Body of pancreas (tissue), 4 donors: Measurements from ENCODE around the gene GRIN1. TPM values are rescaled to one million over a fixed set of nuclear protein-coding genes. Genes with fewer than 3 reads are reported as not detected.

Source experiments
- ATAC-seq: fragments of 150-250 bp; one replicate; pipeline ENCODE4 v1.9.1; 2016
- DNase-seq, 4 donors: peaks; one replicate each; pipeline ENCODE4 v3.0.0-alpha.2; 2019
- H3K27ac ChIP-seq, 4 donors: fragments of 200-600 bp; sonication (generic); 1 replicate in 3 of 4; 2 replicates in 1 of 4; pipeline versions ENCODE4 v1.5.1 to v1.6.1; 2016 to 2019; ENCODE audit warnings: mild to moderate bottlenecking in 1 of 4, mixed read lengths in 1 of 4, moderate library complexity in 1 of 4
- H3K27me3 ChIP-seq, 2 donors: fragments of 200-600 bp; sonication (generic); one replicate each; pipeline ENCODE4 v1.6.0; 2016; ENCODE audit warnings: mild to moderate bottlenecking in 1 of 2
- H3K36me3 ChIP-seq, 2 donors: fragments of 200-600 bp; sonication (generic); replicated peaks in 1 of 2; 2 replicates each; pipeline ENCODE4 v1.5.1; 2016; ENCODE audit warnings: low read depth in 2 of 2; ENCODE audit not compliant: insufficient read depth in 1 of 2
- H3K4me1 ChIP-seq: fragments of 200-600 bp; sonication (generic); one replicate; pipeline ENCODE4 v1.6.0; 2016
- H3K4me3 ChIP-seq, 2 donors: fragments of 200-600 bp; sonication (generic); 1 replicate in 1 of 2; 2 replicates in 1 of 2; pipeline ENCODE4 v1.5.1; 2016 to 2019
- H3K9me3 ChIP-seq, 3 donors: fragments of 200-600 bp; sonication (generic); 1 replicate in 2 of 3; 2 replicates in 1 of 3; pipeline ENCODE4 v1.5.1; 2016
- CTCF ChIP-seq, 7 experiments: fragments of 450-650 bp in 4 of 7; fragments of 200-600 bp in 3 of 7; sonication (generic) in 3 of 7; IDR thresholded peaks; one replicate each; pipeline ENCODE4 v1.5.1; 2016 to 2019; ENCODE audit warnings: antibody characterized with exemption in 7 of 7
- POLR2A ChIP-seq, 3 donors: fragments of 450-650 bp; IDR thresholded peaks; one replicate each; pipeline ENCODE4 v1.6.1; 2016; ENCODE audit warnings: antibody characterized with exemption in 3 of 3, mild to moderate bottlenecking in 2 of 3
- WGBS, 2 donors: methylation state at CpG; one replicate each; pipeline ENCODE4 v1.1.5; 2017; 5-methylcytosine and 5-hydroxymethylcytosine counted together
- intact Hi-C: fragments of 100-400 bp; cut with DNase I; formaldehyde crosslinking; loops from one replicate; pipeline ENCODE4 v1.15.1; 2023
- total RNA-seq, 2 donors: library from RNA; depleted of rRNA; stranded (reverse); fragments of >200 nt; gene quantifications; one replicate each; pipeline ENCODE4 v1.1.0, GENCODE V29; 2016

The GRIN1 gene
- total RNA-seq, 2 donors from 2014 or later = not detected

DNA sequence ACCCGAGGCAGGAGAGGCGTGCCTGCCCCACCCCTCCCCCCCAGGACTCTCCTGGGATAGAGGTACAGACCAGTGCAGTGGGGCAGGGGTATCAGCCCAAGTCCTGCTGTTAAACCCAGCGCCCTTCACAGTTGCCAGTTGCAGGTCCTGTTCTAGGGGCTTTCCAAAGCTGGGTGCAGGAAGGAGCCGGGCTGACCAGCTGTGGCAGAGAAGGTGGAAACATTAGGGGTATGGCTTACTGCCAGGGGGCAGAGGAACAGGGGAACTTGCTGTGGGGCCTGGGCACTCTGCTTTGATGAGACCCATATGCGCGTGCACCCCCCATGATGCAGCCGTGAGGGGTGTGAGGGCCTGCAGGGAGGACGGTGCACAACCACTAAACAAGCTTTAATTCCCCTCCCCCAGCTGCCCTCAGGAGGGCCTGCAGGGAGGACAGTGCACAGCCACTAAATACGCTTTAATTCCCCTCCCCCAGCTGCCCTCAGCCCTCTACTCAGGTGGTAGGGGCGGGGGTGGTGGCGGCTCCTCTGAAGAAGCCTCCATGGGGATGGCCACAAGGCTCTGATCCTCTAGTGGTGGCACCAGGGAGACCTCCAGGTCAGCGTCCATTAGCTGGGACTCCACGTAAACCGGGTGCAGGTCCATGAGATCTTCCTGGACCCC lies 31.7 kb downstream of the GRIN1 start:
- Histone ChIP-seq H3K4me1 (peaks cover 35% of the 10 kb centered on the region), H3K36me3 (no peaks in the 10 kb centered on the region), H3K27me3 (no peaks in the 10 kb centered on the region), H3K4me3 (no peak overlapping the region), H3K27ac (no peak overlapping the region), H3K9me3 (no peaks in the 10 kb centered on the region)
- no peak for DNase-seq
- intact Hi-C loops = no loop called here
- no peak for ATAC-seq
- TF ChIP-seq POLR2A (IDR thresholded peaks at IDR 0.05) (no peak), CTCF (IDR thresholded peaks at IDR 0.05) (no peak)
- WGBS, 2 donors = 68 to 75% methylated on average over 8 to 12 of the region's 14 CpGs

DNA sequence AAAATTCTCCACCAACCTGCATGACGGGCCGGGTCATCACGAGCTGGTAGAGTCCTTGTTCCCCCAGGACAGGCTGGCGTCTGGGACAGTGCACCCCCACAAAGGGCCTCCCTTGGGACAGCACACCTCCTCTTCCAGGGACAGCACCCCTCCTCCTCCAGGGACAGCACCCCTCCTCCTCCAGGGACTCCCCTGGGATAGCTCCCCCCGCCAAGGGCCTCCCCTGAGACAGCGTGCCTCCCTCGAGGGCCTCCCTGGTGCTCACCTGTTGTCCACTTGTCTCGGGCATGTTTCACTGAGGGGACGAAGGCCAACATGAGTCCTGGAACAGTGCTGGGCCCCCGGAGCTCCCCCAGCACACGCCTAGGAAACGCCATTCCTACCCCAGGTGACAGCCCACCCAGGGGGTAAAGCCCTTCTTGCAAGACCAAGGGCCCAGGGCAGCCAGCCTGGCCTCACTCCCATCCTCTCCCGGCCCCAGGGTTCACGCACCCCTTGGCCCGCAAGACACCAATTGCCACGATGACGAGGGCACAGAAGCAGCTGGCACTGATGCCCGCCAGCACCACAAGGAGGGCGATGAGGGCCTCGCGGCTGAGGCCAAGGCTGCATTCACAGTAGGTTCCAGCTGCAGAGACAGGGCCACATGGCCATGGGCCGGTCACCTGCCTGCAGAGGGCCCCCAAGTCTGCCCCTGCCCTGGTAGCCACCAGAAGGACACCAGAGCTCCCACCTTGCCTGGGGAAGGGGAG lies 32.4 kb downstream of the GRIN1 start:
- no peak for DNase-seq
- intact Hi-C loops = no loop called here
- ATAC-seq = no peak
- peaks cover 35% of the 10 kb centered on the region for H3K4me1 ChIP-seq
- H3K4me3 ChIP-seq = no peak overlapping the region
- 85% methylated on average over 19 of the region's 22 CpGs; no CpG with 5 or more reads in 1 of the 2 donors for WGBS, 2 donors
- TF ChIP-seq POLR2A (IDR thresholded peaks at IDR 0.05) (no peak), CTCF (IDR thresholded peaks at IDR 0.05) (no peak)
- H3K9me3 ChIP-seq = no peaks in the 10 kb centered on the region
- no peaks in the 10 kb centered on the region for H3K36me3 ChIP-seq
- H3K27me3 ChIP-seq = no peaks in the 10 kb centered on the region
- no peak overlapping the region for H3K27ac ChIP-seq

DNA sequence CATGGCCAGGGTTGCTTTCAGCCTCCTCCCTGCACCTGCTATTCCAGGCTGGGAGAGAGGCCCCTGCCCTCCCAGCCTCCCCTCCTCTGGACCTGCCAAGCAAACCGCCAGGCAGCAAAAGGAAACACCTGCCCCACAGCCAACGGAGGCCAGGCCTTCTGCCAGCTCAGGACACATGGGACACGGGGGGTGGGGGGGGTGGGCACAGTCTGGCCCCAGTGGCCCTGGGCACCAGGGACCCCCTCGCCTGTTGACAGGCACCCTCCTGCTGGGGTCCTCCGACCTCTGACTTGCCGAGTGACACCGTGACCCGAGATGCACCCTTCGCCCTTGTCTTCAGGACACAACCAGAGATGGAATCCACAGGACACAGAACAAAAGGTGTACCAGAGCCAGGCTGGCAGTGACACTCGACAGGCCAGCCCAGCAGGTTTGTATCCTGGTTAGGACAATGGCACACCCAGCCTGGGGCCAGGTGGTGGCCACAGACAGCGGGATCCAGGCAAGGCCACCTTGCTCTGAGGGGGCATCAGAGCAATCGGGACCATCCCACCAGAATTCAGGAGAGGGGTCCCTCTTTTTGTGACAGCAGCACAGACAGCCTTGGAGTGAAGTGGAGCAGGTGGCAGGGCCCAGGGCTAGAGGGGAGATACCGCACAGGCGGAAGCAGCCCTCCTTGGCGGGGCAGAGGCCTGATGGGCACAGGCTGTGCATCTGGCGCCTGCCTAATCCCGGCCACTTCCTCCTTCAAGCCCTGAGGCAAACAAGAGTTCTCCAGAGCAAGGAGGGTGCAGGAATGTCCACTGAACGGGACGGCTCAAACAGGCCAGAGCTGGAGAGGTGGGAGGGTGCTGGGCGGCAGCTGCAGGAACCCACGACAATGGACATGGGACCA lies 34.2 kb downstream of the GRIN1 start:
- Histone ChIP-seq H3K4me1 (peaks cover 23% of the 10 kb centered on the region), H3K4me3 (no peak overlapping the region), H3K36me3 (peaks cover 0 to 1% of the 10 kb centered on the region in 2 donors), H3K27me3 (no peaks in the 10 kb centered on the region), H3K9me3 (no peaks in the 10 kb centered on the region), H3K27ac (no peak overlapping the region)
- no peak for DNase-seq
- ATAC-seq = no peak
- intact Hi-C loops = no loop called here
- no peak for TF ChIP-seq POLR2A (IDR thresholded peaks at IDR 0.05)
- no peak for TF ChIP-seq CTCF (IDR thresholded peaks at IDR 0.05)
- WGBS, 2 donors = 64 to 77% methylated on average over 14 to 21 of the region's 21 CpGs

DNA sequence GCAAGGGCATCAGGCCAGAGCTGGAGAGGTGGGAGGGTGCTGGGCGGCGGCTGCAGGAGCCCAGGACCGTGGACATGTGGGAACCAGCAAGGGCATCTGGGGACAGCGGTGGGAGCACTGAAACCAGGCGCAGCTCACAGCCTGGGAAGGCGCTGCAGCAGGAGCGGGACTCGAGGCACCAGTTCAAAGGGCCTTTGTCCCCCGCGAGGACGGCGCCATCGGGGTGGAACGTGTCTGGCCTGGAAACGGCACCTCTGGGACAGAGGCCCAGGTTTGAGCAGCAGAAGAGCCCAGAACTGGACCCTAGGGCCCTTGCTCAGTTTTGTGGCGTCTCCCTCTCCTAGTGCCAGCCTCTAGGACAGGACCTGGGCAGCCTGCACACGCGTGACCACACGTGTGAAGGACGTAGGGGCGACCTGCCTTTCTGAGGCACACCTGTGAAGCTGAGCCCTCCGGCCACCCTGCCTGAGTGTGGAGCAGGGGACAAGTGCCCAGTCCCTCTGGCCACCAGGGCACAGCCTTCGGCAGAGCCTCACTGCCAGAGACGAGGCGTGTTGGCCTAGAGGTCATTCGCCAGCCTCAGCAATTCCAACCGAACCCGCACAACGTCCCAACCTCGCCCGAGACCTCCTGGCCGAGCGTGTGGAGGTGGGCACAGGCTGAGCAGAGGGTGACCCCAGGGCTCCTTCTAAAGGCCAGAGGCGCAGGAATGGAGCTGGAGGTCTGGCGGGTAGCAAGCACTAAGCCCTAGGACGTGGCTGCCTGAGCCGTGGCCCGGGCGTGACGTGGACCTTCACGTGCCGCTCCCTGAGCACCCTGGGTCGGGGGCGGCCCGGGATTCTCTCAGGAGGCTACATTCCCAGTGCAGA lies 35.1 kb downstream of the GRIN1 start:
- Histone ChIP-seq H3K9me3 (no peaks in the 10 kb centered on the region), H3K4me3 (no peak overlapping the region), H3K4me1 (peaks cover 14% of the 10 kb centered on the region), H3K27ac (no peak overlapping the region), H3K27me3 (no peaks in the 10 kb centered on the region), H3K36me3 (peaks cover 0 to 2% of the 10 kb centered on the region in 2 donors)
- ATAC-seq = no peak
- intact Hi-C loops = no loop called here
- WGBS, 2 donors = 87 to 93% methylated on average over 19 to 32 of the region's 45 CpGs
- DNase-seq = no peak
- TF ChIP-seq POLR2A (IDR thresholded peaks at IDR 0.05) = no peak
- TF ChIP-seq CTCF (IDR thresholded peaks at IDR 0.05) = no peak
